ENCODE measurements around the gene SH3GL2. TPM values are rescaled to one million over a fixed set of nuclear protein-coding genes. Genes with fewer than 3 reads are reported as not detected.

Gene SH3GL2
- total RNA-seq, 3 donors from 2014 or later (not counting 1 experiment from before 2014, with no cell fraction given), result not detected

DNA sequence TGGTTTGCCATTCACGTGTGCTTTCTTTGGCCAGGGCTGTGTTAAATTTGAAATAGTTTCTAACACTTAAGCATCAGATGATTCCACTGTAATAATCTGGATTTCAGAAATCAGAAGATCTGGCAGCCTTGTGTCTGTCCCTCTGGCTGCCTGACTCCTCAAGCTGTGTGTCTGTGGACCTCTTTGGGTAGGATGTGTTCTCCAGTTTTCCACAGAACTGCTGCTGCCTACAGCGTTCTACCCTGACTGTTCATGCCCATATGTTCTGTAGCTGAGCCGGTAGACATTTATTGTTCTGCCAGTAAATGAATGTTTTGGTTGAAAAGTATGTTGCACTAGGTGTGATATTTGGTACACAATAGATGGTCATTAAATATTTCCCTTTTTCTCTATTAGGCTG, 81.3 kb downstream of the SH3GL2 start:
- Mint-ChIP-seq H3K27me3 (ENCODE audit: low read depth in 2 of 2) (no peaks in the 10 kb centered on the region), H3K9me3 (peaks cover 0 to 3% of the 10 kb centered on the region in 2 donors), H3K4me1 (no peaks in the 10 kb centered on the region), H3K36me3 (no peaks in the 10 kb centered on the region), H3K4me3 (no peak overlapping the region), H3K27ac (no peak overlapping the region)
- H3K4me3 ChIP-seq (ENCODE audit: low read length), result no peak overlapping the region
- no peaks in the 10 kb centered on the region for H3K9me3 ChIP-seq (ENCODE audit: control insufficient read depth, insufficient read depth, low read length)
- no peak overlapping the region for H3K27ac ChIP-seq (ENCODE audit: low read length)
- H3K4me1 ChIP-seq (ENCODE audit: control insufficient read depth, insufficient read depth, low read length), result no peaks in the 10 kb centered on the region
- H3K36me3 ChIP-seq (ENCODE audit: control insufficient read depth, insufficient read depth, low read length), result no peaks in the 10 kb centered on the region
- TF ChIP-seq, protein P1, sequence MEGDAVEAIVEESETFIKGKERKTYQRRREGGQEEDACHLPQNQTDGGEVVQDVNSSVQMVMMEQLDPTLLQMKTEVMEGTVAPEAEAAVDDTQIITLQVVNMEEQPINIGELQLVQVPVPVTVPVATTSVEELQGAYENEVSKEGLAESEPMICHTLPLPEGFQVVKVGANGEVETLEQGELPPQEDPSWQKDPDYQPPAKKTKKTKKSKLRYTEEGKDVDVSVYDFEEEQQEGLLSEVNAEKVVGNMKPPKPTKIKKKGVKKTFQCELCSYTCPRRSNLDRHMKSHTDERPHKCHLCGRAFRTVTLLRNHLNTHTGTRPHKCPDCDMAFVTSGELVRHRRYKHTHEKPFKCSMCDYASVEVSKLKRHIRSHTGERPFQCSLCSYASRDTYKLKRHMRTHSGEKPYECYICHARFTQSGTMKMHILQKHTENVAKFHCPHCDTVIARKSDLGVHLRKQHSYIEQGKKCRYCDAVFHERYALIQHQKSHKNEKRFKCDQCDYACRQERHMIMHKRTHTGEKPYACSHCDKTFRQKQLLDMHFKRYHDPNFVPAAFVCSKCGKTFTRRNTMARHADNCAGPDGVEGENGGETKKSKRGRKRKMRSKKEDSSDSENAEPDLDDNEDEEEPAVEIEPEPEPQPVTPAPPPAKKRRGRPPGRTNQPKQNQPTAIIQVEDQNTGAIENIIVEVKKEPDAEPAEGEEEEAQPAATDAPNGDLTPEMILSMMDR (IDR thresholded peaks at IDR 0.05), result no peak
- H3K27me3 ChIP-seq (ENCODE audit: control insufficient read depth, insufficient read depth, low read length), result no peaks in the 10 kb centered on the region
- WGBS (ENCODE audit: insufficient coverage), result 91% methylated on average over 3 of the region's 3 CpGs
- intact Hi-C loops (cut with micrococcal nuclease), result no loop called here
- DNase-seq (no peak), ATAC-seq (no peak)

DNA sequence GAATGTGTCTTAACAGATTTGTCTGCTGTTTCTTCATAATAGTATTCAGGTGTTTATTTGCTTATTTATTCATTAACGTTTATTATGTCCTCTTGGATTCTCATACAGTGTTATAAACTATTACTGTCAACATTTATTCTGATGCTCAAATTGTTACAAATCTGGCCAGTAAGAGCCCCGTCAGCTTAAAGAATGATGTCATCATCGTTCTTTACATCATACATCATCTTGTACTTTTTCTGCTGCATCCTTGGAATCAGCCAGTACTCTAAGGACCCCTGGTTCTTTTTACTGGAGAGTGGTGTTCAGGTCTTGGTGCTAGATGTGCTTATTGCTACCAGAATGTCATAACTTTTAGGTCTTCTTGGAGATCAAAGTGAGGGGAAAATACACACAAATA, 86.6 kb downstream of the SH3GL2 start:
- H3K27me3 ChIP-seq (ENCODE audit: control insufficient read depth, insufficient read depth, low read length), result no peaks in the 10 kb centered on the region
- DNase-seq (no peak), ATAC-seq (no peak)
- no peaks in the 10 kb centered on the region for H3K9me3 ChIP-seq (ENCODE audit: control insufficient read depth, insufficient read depth, low read length)
- Mint-ChIP-seq H3K27ac (no peak overlapping the region), H3K9me3 (no peaks in the 10 kb centered on the region), H3K4me3 (no peak overlapping the region), H3K27me3 (ENCODE audit: low read depth in 2 of 2) (no peaks in the 10 kb centered on the region), H3K36me3 (no peaks in the 10 kb centered on the region), H3K4me1 (no peaks in the 10 kb centered on the region)
- intact Hi-C loops (cut with micrococcal nuclease), result no loop called here
- H3K36me3 ChIP-seq (ENCODE audit: control insufficient read depth, insufficient read depth, low read length), result no peaks in the 10 kb centered on the region
- H3K4me3 ChIP-seq (ENCODE audit: low read length), result no peak overlapping the region
- no peaks in the 10 kb centered on the region for H3K4me1 ChIP-seq (ENCODE audit: control insufficient read depth, insufficient read depth, low read length)
- H3K27ac ChIP-seq (ENCODE audit: low read length), result no peak overlapping the region
- TF ChIP-seq, protein P1 (IDR thresholded peaks at IDR 0.05), result no peak
- 89% methylated on average over 2 of the region's 3 CpGs for WGBS (ENCODE audit: insufficient coverage)

GRCh38 chr9:17669206-17669605, 90.3 kb downstream of the SH3GL2 start:
- ATAC-seq (no peak), DNase-seq (no peak)
- H3K27ac Mint-ChIP-seq, result no peak overlapping the region
- no peaks in the 10 kb centered on the region for H3K27me3 ChIP-seq (ENCODE audit: control insufficient read depth, insufficient read depth, low read length)
- WGBS (ENCODE audit: insufficient coverage), result 32% methylated on average over 3 of the region's 4 CpGs
- H3K4me1 ChIP-seq (ENCODE audit: control insufficient read depth, insufficient read depth, low read length), result no peaks in the 10 kb centered on the region
- no peak overlapping the region for H3K4me3 ChIP-seq (ENCODE audit: low read length)
- no peak overlapping the region for H3K27ac ChIP-seq (ENCODE audit: low read length)
- no peaks in the 10 kb centered on the region for H3K27me3 Mint-ChIP-seq (ENCODE audit: low read depth in 2 of 2)
- no peaks in the 10 kb centered on the region for H3K9me3 ChIP-seq (ENCODE audit: control insufficient read depth, insufficient read depth, low read length)
- intact Hi-C loops (cut with micrococcal nuclease), result no loop called here
- no peaks in the 10 kb centered on the region for H3K36me3 ChIP-seq (ENCODE audit: control insufficient read depth, insufficient read depth, low read length)
- TF ChIP-seq, protein P1 (IDR thresholded peaks at IDR 0.05), result no peak
- peaks cover 8 to 10% of the 10 kb centered on the region in 2 donors for H3K9me3 Mint-ChIP-seq
- H3K36me3 Mint-ChIP-seq, result no peaks in the 10 kb centered on the region
- H3K4me1 Mint-ChIP-seq, result no peaks in the 10 kb centered on the region
- no peak overlapping the region for H3K4me3 Mint-ChIP-seq

DNA sequence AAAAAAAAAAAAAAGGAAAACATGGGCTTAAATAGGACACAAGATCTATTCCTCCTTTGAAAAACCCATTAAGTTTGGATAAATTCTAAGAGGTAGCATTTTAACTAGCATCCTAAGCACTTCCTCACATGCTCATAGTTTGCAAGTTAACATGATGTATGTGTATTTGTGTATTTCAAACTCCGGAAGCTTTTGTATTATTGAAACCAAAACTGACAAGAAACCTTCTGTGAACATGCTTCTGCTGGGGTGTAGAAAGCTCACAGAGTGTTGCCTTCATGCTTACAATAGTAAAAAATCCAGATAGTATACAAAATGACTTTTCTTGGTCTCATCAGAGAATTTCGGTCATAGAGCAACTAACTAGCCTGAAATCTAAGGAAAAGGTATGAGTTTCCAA, 103.8 kb downstream of the SH3GL2 start:
- DNase-seq, result no peak
- Mint-ChIP-seq H3K36me3 (peaks cover 16% of the 10 kb centered on the region), H3K4me1 (no peaks in the 10 kb centered on the region), H3K4me3 (no peak overlapping the region), H3K27ac (no peak overlapping the region), H3K27me3 (ENCODE audit: low read depth in 2 of 2) (no peaks in the 10 kb centered on the region), H3K9me3 (peaks cover 15 to 16% of the 10 kb centered on the region in 2 donors)
- ATAC-seq, result no peak
- H3K4me1 ChIP-seq (ENCODE audit: control insufficient read depth, insufficient read depth, low read length), result no peaks in the 10 kb centered on the region
- H3K27ac ChIP-seq (ENCODE audit: low read length), result no peak overlapping the region
- no peaks in the 10 kb centered on the region for H3K36me3 ChIP-seq (ENCODE audit: control insufficient read depth, insufficient read depth, low read length)
- peaks cover 4% of the 10 kb centered on the region for H3K9me3 ChIP-seq (ENCODE audit: control insufficient read depth, insufficient read depth, low read length)
- TF ChIP-seq, protein P1 (IDR thresholded peaks at IDR 0.05), result no peak
- intact Hi-C loops (cut with micrococcal nuclease), result no loop called here
- no peak overlapping the region for H3K4me3 ChIP-seq (ENCODE audit: low read length)
- WGBS (ENCODE audit: insufficient coverage), result 84% methylated on average over 2 of the region's 2 CpGs
- H3K27me3 ChIP-seq (ENCODE audit: control insufficient read depth, insufficient read depth, low read length), result no peaks in the 10 kb centered on the region

Measured in natural killer cell (primary cell).